Natural killer cell treated with Interleukin-12 subunit alpha and Interleukin-12 subunit beta and Interleukin-15 and Interleukin-18, amount 100 ng/mL, for 72 hours (primary cell): ENCODE data around the gene PEBP1. TPM values are rescaled to one million over a fixed set of nuclear protein-coding genes. Genes with fewer than 3 reads are reported as not detected.

ENCODE experiments used
- ATAC-seq, 2 donors: fragments of 150-1000 bp; cut with Tn5 transposase in 1 of 2; sonication (Bioruptor Pico), chemical (Tn5 transposase) in 1 of 2; 2 replicates each; pipeline ENCODE4 v1.10.0; 2021
- DNase-seq: peaks from one replicate; pipeline ENCODE4 v3.0.0; 2022; ENCODE audit warnings: low spot score
- H3K27ac Mint-ChIP-seq, 2 donors: 1 replicate in 1 of 2; 2 replicates in 1 of 2; pipeline ENCODE4 v1.8.0; 2022; ENCODE audit warnings: mixed read lengths in 2 of 2, mild to moderate bottlenecking in 1 of 2, moderate library complexity in 1 of 2
- H3K27me3 Mint-ChIP-seq, 2 donors: 1 replicate in 1 of 2; 2 replicates in 1 of 2; pipeline ENCODE4 v1.8.0; 2022; ENCODE audit warnings: mixed read lengths in 2 of 2
- H3K36me3 Mint-ChIP-seq: one replicate; pipeline ENCODE4 v1.8.0; 2022; ENCODE audit warnings: mixed read lengths
- H3K4me1 Mint-ChIP-seq, 2 donors: 1 replicate in 1 of 2; 2 replicates in 1 of 2; pipeline ENCODE4 v1.8.0; 2022; ENCODE audit warnings: low read depth in 2 of 2, mixed read lengths in 2 of 2, mild to moderate bottlenecking in 1 of 2
- H3K4me3 Mint-ChIP-seq: one replicate; pipeline ENCODE4 v1.8.0; 2022; ENCODE audit warnings: mixed read lengths
- H3K9me3 Mint-ChIP-seq: 2 replicates; pipeline ENCODE4 v1.8.0; 2022; ENCODE audit warnings: mixed read lengths
- total RNA-seq, 2 donors: library from RNA; stranded (reverse); gene quantifications; one replicate each; pipeline ENCODE4 v1.2.3, GENCODE V29; 2022

The PEBP1 gene
- total RNA-seq, 2 donors from 2014 or later, result 57.2 to 137 TPM

DNA sequence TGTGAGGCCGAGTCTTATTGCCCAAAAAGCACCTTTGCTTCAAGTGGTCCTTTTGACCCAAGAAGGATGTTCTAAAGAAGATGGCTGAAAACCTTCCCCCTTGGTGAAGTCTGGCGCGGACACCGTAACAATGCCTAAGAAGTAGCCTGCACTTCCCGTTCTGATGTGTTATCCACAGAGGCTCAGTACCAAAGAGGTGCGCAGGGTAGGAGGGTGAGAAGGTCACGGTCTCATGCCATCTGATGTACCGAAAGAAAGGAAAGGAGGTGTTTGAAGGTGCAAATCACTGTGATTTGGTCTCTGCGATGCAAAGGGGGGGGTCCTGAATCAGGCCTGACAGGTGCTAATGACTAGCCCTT, 9.9 kb downstream of the PEBP1 start:
- no peaks in the 10 kb centered on the region for H3K9me3 Mint-ChIP-seq
- DNase-seq (no peak), ATAC-seq (no peak)
- H3K27me3 Mint-ChIP-seq, result no peaks in the 10 kb centered on the region
- H3K36me3 Mint-ChIP-seq, result peaks cover 18% of the 10 kb centered on the region
- peaks cover 8 to 9% of the 10 kb centered on the region in 2 donors for H3K4me1 Mint-ChIP-seq
- peak overlapping the region; percentile 41 to 65 for H3K27ac Mint-ChIP-seq
- H3K4me3 Mint-ChIP-seq, result no peak overlapping the region

DNA sequence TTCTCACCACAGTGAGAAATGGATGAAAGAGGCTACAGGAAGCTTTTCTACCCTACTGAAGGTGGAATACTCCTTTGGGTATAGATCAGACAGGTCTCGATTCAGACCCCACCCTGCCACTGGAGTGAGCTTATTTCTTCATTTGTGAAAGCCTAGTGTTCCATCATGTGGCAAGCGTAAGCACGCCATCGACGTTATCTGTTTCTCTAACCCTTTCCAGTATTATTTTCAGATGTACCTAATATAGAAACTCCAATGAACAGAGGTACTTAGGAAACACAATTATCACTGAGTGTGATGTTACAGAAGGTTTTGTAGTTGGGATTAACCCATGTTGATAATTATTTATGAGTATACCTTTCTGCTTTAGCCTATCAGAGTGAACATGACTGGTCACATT, 12.4 kb downstream of the PEBP1 start:
- H3K36me3 Mint-ChIP-seq, result peaks cover 24% of the 10 kb centered on the region
- DNase-seq (no peak), ATAC-seq (no peak)
- no peaks in the 10 kb centered on the region for H3K9me3 Mint-ChIP-seq
- H3K4me3 Mint-ChIP-seq, result no peak overlapping the region
- H3K4me1 Mint-ChIP-seq, result peaks cover 4 to 13% of the 10 kb centered on the region in 2 donors
- no peaks in the 10 kb centered on the region for H3K27me3 Mint-ChIP-seq
- peak overlapping the region in 1 of 2 donors; percentile 25 for H3K27ac Mint-ChIP-seq

DNA sequence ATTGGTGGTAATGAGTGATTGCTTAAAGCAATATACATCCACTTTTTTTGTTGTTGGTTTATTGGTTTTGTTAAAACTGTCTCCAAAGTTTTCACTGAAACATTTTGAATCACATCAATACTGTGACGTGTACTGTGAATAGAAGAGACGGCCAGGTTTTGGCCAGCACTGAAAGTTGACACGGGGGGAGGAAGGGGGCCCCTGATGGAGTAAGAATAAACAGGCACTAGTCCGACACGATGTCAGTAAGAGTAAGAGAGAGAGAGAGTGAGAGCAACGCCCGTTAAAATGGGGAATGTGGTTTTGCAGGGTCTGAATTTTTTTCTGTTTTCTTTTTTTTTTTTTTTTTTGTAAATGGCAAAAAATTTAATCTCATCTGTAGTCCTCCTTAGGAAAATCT, 14.7 kb downstream of the PEBP1 start:
- H3K4me1 Mint-ChIP-seq, result peaks cover 0 to 7% of the 10 kb centered on the region in 2 donors
- H3K27ac Mint-ChIP-seq, result peak overlapping the region; percentile 22 to 40
- no peak overlapping the region for H3K4me3 Mint-ChIP-seq
- H3K36me3 Mint-ChIP-seq, result peaks cover 18% of the 10 kb centered on the region
- no peak for DNase-seq
- no peak for ATAC-seq
- H3K9me3 Mint-ChIP-seq, result no peaks in the 10 kb centered on the region
- no peaks in the 10 kb centered on the region for H3K27me3 Mint-ChIP-seq

DNA sequence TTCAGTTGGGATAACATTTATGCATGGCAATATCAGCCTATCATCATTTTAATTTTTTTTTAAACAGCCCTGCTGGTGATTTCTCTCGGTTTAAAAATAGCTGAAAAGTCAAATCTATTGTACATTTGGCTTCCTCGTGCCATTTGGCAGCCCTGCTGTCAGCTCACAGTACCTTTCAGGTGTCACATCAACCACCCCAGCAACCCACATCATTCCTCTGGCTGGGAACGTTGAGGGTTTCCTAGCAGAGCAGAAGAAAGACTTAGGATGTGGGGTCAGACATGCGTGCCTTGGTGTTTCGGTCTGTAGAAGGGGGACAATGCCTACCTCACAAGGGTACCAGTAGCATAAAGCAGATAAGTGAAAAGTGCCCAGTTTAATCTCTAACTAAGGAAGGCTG, 15.8 kb downstream of the PEBP1 start:
- H3K27ac Mint-ChIP-seq, result no peak overlapping the region
- peaks cover 0 to 4% of the 10 kb centered on the region in 2 donors for H3K4me1 Mint-ChIP-seq
- ATAC-seq (no peak), DNase-seq (no peak)
- peaks cover 18% of the 10 kb centered on the region for H3K36me3 Mint-ChIP-seq
- no peaks in the 10 kb centered on the region for H3K27me3 Mint-ChIP-seq
- H3K4me3 Mint-ChIP-seq, result no peak overlapping the region
- H3K9me3 Mint-ChIP-seq, result no peaks in the 10 kb centered on the region

GRCh38 chr12:118160536-118160935, 24.6 kb downstream of the PEBP1 start:
- Mint-ChIP-seq H3K4me1 (peaks cover 4 to 6% of the 10 kb centered on the region in 2 donors), H3K4me3 (no peak overlapping the region), H3K36me3 (peaks cover 23% of the 10 kb centered on the region), H3K27me3 (no peaks in the 10 kb centered on the region), H3K27ac (no peak overlapping the region), H3K9me3 (no peaks in the 10 kb centered on the region)
- DNase-seq, result no peak
- ATAC-seq, result no peak

DNA sequence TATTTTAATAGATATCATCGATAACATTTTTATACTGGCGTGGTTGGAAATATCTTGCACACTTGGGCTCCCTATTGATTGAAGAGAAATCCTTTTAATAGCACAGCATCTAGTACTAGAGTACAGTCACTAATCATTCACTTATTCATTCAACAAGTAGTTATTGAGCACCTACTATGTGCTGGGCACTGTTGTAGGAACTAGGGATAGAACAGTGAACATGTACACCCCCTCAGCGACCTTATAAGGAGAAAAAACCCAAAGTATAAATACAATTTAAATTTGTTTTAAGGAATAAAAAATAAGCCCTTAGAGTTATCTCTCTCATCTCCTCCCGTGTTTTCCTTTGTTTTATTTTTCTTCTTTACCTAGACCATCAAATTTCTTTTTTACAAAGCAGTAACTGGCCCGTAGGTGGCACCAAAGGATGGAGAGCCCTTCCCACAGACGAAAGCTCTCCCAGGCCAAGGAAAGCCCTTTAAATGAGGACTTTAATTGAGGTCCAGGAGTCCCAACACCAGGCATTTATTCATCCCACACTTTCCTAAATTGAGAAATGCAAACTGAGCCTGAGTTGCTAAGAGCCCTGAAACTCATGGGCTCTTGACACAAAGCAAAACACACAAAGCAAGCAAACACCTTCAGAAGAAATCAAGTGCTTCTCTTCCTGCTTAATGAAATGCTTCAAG, 29.0 kb downstream of the PEBP1 start:
- H3K27me3 Mint-ChIP-seq, result no peaks in the 10 kb centered on the region
- peak overlapping the region in 1 of 2 donors; percentile 39 for H3K27ac Mint-ChIP-seq
- no peak overlapping the region for H3K4me3 Mint-ChIP-seq
- ATAC-seq (no peak), DNase-seq (no peak)
- peaks cover 10 to 15% of the 10 kb centered on the region in 2 donors for H3K4me1 Mint-ChIP-seq
- peaks cover 31% of the 10 kb centered on the region for H3K36me3 Mint-ChIP-seq
- H3K9me3 Mint-ChIP-seq, result no peaks in the 10 kb centered on the region

- H3K4me3 Mint-ChIP-seq, result peak overlapping the region; percentile 62
Observed at GRCh38 chr12:118166946-118167345, 31.0 kb downstream of the PEBP1 start.

DNA sequence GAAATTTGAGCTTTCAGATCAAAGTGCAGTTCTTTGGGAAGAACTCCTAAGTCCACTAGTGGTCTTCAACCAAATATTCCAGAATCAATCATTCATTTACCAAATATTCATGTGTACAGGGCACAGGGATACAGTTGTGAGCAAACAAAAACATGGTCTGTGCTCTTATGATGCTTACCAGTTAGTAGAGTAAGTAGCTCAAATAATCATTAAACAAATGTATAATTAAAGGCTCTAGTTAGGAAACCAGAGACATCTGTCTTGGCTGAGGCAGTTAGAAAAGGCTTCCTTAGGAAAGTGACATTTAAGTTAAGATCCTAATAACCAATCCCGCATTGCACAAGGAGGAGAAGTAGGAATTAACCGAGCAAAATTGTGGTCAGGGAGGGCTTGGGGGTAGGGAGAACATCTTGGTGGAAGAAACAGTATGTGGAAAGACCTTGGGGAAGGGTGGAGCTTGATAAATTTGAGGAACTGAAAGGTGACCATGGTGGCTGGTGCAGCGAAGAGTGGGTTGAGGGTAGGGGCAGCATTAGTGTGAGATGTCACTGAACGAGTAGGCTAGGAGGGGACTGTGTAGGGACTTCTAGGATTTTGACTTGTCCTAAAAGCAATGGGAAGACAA, 40.0 kb downstream of the PEBP1 start:
- Mint-ChIP-seq H3K4me1 (no peaks in the 10 kb centered on the region), H3K27me3 (no peaks in the 10 kb centered on the region), H3K4me3 (no peak overlapping the region), H3K27ac (no peak overlapping the region), H3K9me3 (no peaks in the 10 kb centered on the region), H3K36me3 (peaks cover 29% of the 10 kb centered on the region)
- ATAC-seq, result no peak
- DNase-seq, result no peak

More at GRCh38 chr12:118166946-118167345, 31.0 kb downstream of the PEBP1 start:
- DNase-seq, result no peak
- peak overlapping the region in 1 of 2 donors; percentile 53 for H3K27ac Mint-ChIP-seq
- H3K36me3 Mint-ChIP-seq, result peaks cover 38% of the 10 kb centered on the region
- peaks cover 13 to 15% of the 10 kb centered on the region in 2 donors for H3K4me1 Mint-ChIP-seq
- H3K27me3 Mint-ChIP-seq, result no peaks in the 10 kb centered on the region
- peak; percentile 50 to 95 for ATAC-seq
- no peaks in the 10 kb centered on the region for H3K9me3 Mint-ChIP-seq

DNA sequence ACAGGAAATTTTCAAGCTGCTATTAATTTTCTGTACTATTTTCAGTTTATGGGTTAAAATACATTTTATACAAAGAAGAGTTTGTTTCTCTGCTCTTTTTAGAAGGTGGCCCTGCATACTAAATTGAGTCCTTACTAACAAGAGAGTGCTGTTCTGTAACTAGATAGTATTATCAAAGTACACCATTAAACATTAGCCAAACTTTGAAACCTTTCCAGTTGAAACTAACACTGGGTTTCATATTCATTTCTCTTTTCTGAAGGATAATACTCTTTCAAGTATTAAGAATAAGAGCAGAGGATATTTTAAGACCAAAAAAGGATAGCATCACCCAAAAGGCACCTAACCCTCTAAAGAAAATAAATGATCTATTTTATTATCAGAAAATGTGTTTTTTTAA, 47.2 kb downstream of the PEBP1 start:
- Mint-ChIP-seq H3K4me1 (peaks cover 10 to 14% of the 10 kb centered on the region in 2 donors), H3K27me3 (no peaks in the 10 kb centered on the region), H3K4me3 (no peak overlapping the region), H3K36me3 (peaks cover 9% of the 10 kb centered on the region), H3K27ac (peak overlapping the region; percentile 34 to 73), H3K9me3 (no peaks in the 10 kb centered on the region)
- ATAC-seq (no peak), DNase-seq (no peak)

GRCh38 chr12:118183711-118184110, 47.8 kb downstream of the PEBP1 start:
- no peak for DNase-seq
- H3K9me3 Mint-ChIP-seq, result no peaks in the 10 kb centered on the region
- no peak overlapping the region for H3K4me3 Mint-ChIP-seq
- H3K27me3 Mint-ChIP-seq, result no peaks in the 10 kb centered on the region
- ATAC-seq, result no peak
- H3K36me3 Mint-ChIP-seq, result peaks cover 8% of the 10 kb centered on the region
- peaks cover 10 to 14% of the 10 kb centered on the region in 2 donors for H3K4me1 Mint-ChIP-seq
- no peak overlapping the region for H3K27ac Mint-ChIP-seq

GRCh38 chr12:118185602-118186397, 49.9 kb downstream of the PEBP1 start:
- no peak overlapping the region for H3K4me3 Mint-ChIP-seq
- H3K4me1 Mint-ChIP-seq, result peaks cover 10 to 17% of the 10 kb centered on the region in 2 donors
- ATAC-seq (no peak), DNase-seq (no peak)
- H3K9me3 Mint-ChIP-seq, result no peaks in the 10 kb centered on the region
- peaks cover 8% of the 10 kb centered on the region for H3K36me3 Mint-ChIP-seq
- peak overlapping the region; percentile 17 to 35 for H3K27ac Mint-ChIP-seq
- no peaks in the 10 kb centered on the region for H3K27me3 Mint-ChIP-seq

DNA sequence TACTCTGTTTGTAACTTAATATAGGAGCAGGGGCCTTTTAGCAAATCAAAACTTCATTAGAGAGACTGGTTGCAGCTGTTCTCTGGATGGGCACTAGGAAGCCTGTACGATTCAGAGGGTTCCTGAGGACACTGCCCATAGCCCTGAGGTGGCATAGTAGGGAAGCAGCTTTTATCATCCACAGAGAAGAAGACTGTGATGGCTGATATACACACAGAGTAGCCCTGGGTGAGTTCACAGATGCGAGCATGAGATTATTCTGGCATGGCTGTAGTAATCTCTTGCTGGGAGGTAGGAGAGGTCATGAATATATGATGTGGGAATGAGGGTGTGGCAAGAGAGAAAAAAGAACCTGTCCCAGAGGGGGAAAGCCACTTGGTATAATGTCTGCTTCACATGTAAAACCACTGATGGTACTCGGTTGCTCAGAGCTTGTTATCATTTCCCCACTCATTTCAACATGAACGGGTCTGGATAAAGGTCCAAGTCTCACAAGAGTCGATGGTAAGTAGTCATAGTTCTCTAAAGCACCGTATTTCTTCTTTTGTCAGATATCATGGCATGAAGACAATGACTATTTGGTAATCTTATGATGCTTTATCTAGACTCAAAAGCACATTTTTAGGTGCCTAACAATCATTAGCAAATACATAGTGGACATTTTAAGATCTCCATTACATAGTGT, 52.0 kb downstream of the PEBP1 start:
- DNase-seq, result no peak
- H3K9me3 Mint-ChIP-seq, result no peaks in the 10 kb centered on the region
- H3K4me3 Mint-ChIP-seq, result no peak overlapping the region
- peaks cover 4% of the 10 kb centered on the region for H3K36me3 Mint-ChIP-seq
- no peak for ATAC-seq
- peak overlapping the region in 1 of 2 donors; percentile 7 for H3K27ac Mint-ChIP-seq
- peaks cover 7 to 9% of the 10 kb centered on the region in 2 donors for H3K4me1 Mint-ChIP-seq
- H3K27me3 Mint-ChIP-seq, result no peaks in the 10 kb centered on the region

- ATAC-seq (no peak), DNase-seq (no peak)
- Mint-ChIP-seq H3K9me3 (no peaks in the 10 kb centered on the region), H3K27ac (no peak overlapping the region), H3K4me3 (no peak overlapping the region), H3K36me3 (peaks cover 4% of the 10 kb centered on the region), H3K4me1 (peaks cover 4 to 9% of the 10 kb centered on the region in 2 donors), H3K27me3 (no peaks in the 10 kb centered on the region)
Observed at GRCh38 chr12:118188690-118189371, 52.9 kb downstream of the PEBP1 start.
